Prostate gland (tissue), 2 donors: ENCODE results near the gene DXO.
"Not testable (repeated sequence)": the region's sequence is repeated elsewhere in the genome, so short reads cannot be mapped to it uniquely, and the experiment has no call there.

Experiments used
- POLR2A ChIP-seq: fragments of 450-650 bp; IDR thresholded peaks from one replicate; pipeline ENCODE4 v1.6.1; 2016; ENCODE audit warnings: antibody characterized with exemption, mild to moderate bottlenecking
- TF ChIP-seq, protein P1 (sequence below), 4 experiments: fragments of 200-600 bp in 2 of 4; fragments of 450-650 bp in 2 of 4; sonication (generic) in 2 of 4; IDR thresholded peaks; 1 replicate in 3 of 4; 2 replicates in 1 of 4; pipeline ENCODE4 v1.5.1; 2016 to 2019; ENCODE audit warnings: antibody characterized with exemption in 4 of 4, mild to moderate bottlenecking in 2 of 4, moderate library complexity in 2 of 4

DNA sequence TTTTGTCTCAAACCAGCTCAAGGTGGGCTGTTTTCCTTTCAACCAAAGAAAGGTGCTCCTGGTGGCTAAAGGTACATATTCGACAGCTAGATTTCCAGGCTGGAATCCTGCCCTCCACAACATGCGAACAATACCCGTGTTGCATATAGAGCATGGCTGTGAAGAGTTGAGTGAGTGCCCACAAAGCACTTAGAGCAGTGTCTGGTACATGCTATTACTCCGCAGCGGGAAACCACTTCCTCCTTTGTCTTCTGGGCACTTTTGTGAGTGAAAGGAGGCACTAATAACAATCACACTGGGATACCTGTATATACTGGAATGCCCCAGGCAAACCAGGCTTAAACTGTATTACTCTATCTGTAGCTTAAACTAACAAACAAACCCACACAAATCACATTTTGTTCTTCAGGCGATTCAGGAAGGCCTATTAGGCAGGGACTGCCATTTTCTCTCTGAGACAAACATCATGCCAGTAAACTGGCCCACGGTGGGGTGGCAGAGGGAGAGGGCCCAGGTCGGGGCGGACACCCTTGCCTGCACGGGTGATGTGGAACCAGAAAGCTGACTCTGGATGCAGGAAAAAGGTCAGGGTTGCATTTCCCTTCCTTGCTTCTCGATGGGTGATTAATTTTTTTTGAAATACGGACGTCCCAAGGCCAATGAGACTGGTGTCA, 33.1 kb upstream of the DXO start:
- TF ChIP-seq, protein P1, sequence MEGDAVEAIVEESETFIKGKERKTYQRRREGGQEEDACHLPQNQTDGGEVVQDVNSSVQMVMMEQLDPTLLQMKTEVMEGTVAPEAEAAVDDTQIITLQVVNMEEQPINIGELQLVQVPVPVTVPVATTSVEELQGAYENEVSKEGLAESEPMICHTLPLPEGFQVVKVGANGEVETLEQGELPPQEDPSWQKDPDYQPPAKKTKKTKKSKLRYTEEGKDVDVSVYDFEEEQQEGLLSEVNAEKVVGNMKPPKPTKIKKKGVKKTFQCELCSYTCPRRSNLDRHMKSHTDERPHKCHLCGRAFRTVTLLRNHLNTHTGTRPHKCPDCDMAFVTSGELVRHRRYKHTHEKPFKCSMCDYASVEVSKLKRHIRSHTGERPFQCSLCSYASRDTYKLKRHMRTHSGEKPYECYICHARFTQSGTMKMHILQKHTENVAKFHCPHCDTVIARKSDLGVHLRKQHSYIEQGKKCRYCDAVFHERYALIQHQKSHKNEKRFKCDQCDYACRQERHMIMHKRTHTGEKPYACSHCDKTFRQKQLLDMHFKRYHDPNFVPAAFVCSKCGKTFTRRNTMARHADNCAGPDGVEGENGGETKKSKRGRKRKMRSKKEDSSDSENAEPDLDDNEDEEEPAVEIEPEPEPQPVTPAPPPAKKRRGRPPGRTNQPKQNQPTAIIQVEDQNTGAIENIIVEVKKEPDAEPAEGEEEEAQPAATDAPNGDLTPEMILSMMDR (IDR thresholded peaks at IDR 0.05): not testable (repeated sequence)
- not testable (repeated sequence) for TF ChIP-seq POLR2A
